Colonic mucosa (tissue), 4 donors: ENCODE measurements around the gene SOX30. TPM values are rescaled to one million over a fixed set of nuclear protein-coding genes. Genes with fewer than 3 reads are reported as not detected.

Source experiments
- DNase-seq: peaks from one replicate; pipeline ENCODE4 v3.0.0-alpha.2; 2020
- H3K27ac ChIP-seq: fragments of 200-600 bp; one replicate; pipeline ENCODE4 v1.8.0; 2021
- H3K27me3 ChIP-seq: fragments of 200-600 bp; one replicate; pipeline ENCODE4 v1.8.0; 2021
- H3K36me3 ChIP-seq: fragments of 200-600 bp; one replicate; pipeline ENCODE4 v1.8.0; 2021
- H3K4me1 ChIP-seq: fragments of 200-600 bp; one replicate; pipeline ENCODE4 v1.8.0; 2021; ENCODE audit warnings: mild to moderate bottlenecking
- H3K4me3 ChIP-seq: fragments of 200-600 bp; one replicate; pipeline ENCODE4 v1.8.0; 2021
- H3K9ac ChIP-seq, 2 donors: one replicate each; pipeline ENCODE4 v1.7.0; 2013; ENCODE audit warnings: control low read depth in 2 of 2, low read depth in 2 of 2, low read length in 2 of 2
- H3K9me3 ChIP-seq: fragments of 200-600 bp; one replicate; pipeline ENCODE4 v1.8.0; 2021
- CTCF ChIP-seq: fragments of 200-600 bp; IDR thresholded peaks from one replicate; pipeline ENCODE4 v1.8.0; 2022; ENCODE audit warnings: antibody characterized with exemption, mild to moderate bottlenecking
- intact Hi-C: fragments of 100-400 bp; cut with DNase I; formaldehyde crosslinking; loops from one replicate; pipeline ENCODE4 v1.14.1; 2022
- total RNA-seq, 2 donors: library from RNA; stranded (reverse); fragmentation: NEBNext Ultra II Directional in 1 of 2; extraction: Animal tissue kit (Norgen Biotek cat#: 25700) in 1 of 2; gene quantifications; one replicate each; pipeline ENCODE4 v1.2.1, GENCODE V29; 2021
- donor health status: healthy.
- donor health status: DM: no; HTN: no; CAD: no.
- donor health status: DM: no; HTN: no; CAD: no.

SOX30 gene
- total RNA-seq, 2 donors from 2014 or later = 0.08 to 0.42 TPM

GRCh38 chr5:157582731-157583620 lies 69.3 kb downstream of the SOX30 start:
- H3K9me3 ChIP-seq = no peaks in the 10 kb centered on the region
- no peaks in the 10 kb centered on the region for H3K27me3 ChIP-seq
- no peak for TF ChIP-seq CTCF
- H3K4me3 ChIP-seq = no peak overlapping the region
- H3K9ac ChIP-seq = no peak overlapping the region
- H3K36me3 ChIP-seq = no peaks in the 10 kb centered on the region
- H3K4me1 ChIP-seq = no peaks in the 10 kb centered on the region
- H3K27ac ChIP-seq = no peak overlapping the region
- intact Hi-C loops = no loop called here
- no peak for DNase-seq

- no peak for TF ChIP-seq CTCF
- Histone ChIP-seq H3K4me3 (no peak overlapping the region), H3K27ac (no peak overlapping the region), H3K9me3 (no peaks in the 10 kb centered on the region), H3K27me3 (no peaks in the 10 kb centered on the region), H3K9ac (no peak overlapping the region), H3K36me3 (no peaks in the 10 kb centered on the region), H3K4me1 (no peaks in the 10 kb centered on the region)
- no peak for DNase-seq
- intact Hi-C loops = no loop called here
Measured at GRCh38 chr5:157581901-157582300, 70.3 kb downstream of the SOX30 start.

GRCh38 chr5:157578079-157578780 lies 74.0 kb downstream of the SOX30 start:
- no peak overlapping the region for H3K27ac ChIP-seq
- no peaks in the 10 kb centered on the region for H3K4me1 ChIP-seq
- intact Hi-C loops = no loop called here
- H3K36me3 ChIP-seq = no peaks in the 10 kb centered on the region
- no peak for TF ChIP-seq CTCF
- DNase-seq = no peak
- H3K4me3 ChIP-seq = no peak overlapping the region
- H3K9ac ChIP-seq = no peak overlapping the region
- no peaks in the 10 kb centered on the region for H3K27me3 ChIP-seq
- H3K9me3 ChIP-seq = no peaks in the 10 kb centered on the region

- Histone ChIP-seq H3K36me3 (no peaks in the 10 kb centered on the region), H3K4me3 (no peak overlapping the region), H3K27me3 (no peaks in the 10 kb centered on the region), H3K27ac (no peak overlapping the region), H3K9ac (no peak overlapping the region), H3K9me3 (no peaks in the 10 kb centered on the region), H3K4me1 (no peaks in the 10 kb centered on the region)
- no peak for DNase-seq
- no peak for TF ChIP-seq CTCF
- intact Hi-C loops = no loop called here
Measured at GRCh38 chr5:157576678-157577077, 75.6 kb downstream of the SOX30 start.

Other genes starting within 250 kb of the SOX30 start
- 1 to 10 TPM in 1 of 2 donors, not detected in 1; 1.4 TPM for gene NIPAL4, start 192.2 kb downstream of the SOX30 start, total RNA-seq
- 10 to 100 TPM in 1 of 2 donors, 1 to 10 TPM in 1; 2.9 to 12.8 TPM for gene ADAM19, start 76.7 kb downstream of the SOX30 start, total RNA-seq
- gene C5orf52, start 19.1 kb upstream of the SOX30 start, total RNA-seq = 1 to 10 TPM; 5.5 to 5.7 TPM
- 10 to 100 TPM; 15.9 to 23.2 TPM for gene THG1L, start 79.0 kb upstream of the SOX30 start, total RNA-seq
- 1 to 10 TPM; 5.1 to 6.6 TPM for gene LSM11, start 91.3 kb upstream of the SOX30 start, total RNA-seq
- gene CLINT1, start 206.7 kb upstream of the SOX30 start, total RNA-seq = 100 to 1,000 TPM; 127 to 183 TPM